ENCODE data around the gene ZKSCAN1.

ZKSCAN1 gene

GRCh38 chr7:100017875-100018274, 2.5 kb downstream of the ZKSCAN1 start:
- H3K4me1 ChIP-seq (ENCODE audit: control insufficient read depth, insufficient read depth, low read length), result 0 out of 2 replicates have a peak, but pooled peaks cover 2% of the 10 kb centered on the region
- no peak overlapping the region for H3K4me3 ChIP-seq (ENCODE audit: low read depth, low read length)
- H3K27ac ChIP-seq (ENCODE audit: low read depth, low read length), result no peak overlapping the region
- no peak overlapping the region for H3K9ac ChIP-seq (ENCODE audit: low read depth, low read length)
- no peaks in the 10 kb centered on the region for H3K9me3 ChIP-seq (ENCODE audit: control insufficient read depth, insufficient read depth, low read length)
- no peaks in the 10 kb centered on the region for H3K27me3 ChIP-seq (ENCODE audit: control insufficient read depth, insufficient read depth, low read length)
- H3K36me3 ChIP-seq (ENCODE audit: control insufficient read depth, insufficient read depth, low read length), result peaks cover 15% of the 10 kb centered on the region

- H3K4me3 ChIP-seq (ENCODE audit: low read depth, low read length), result no peak overlapping the region
- H3K9me3 ChIP-seq (ENCODE audit: control insufficient read depth, insufficient read depth, low read length), result no peaks in the 10 kb centered on the region
- no peaks in the 10 kb centered on the region for H3K27me3 ChIP-seq (ENCODE audit: control insufficient read depth, insufficient read depth, low read length)
- peaks cover 33% of the 10 kb centered on the region for H3K36me3 ChIP-seq (ENCODE audit: control insufficient read depth, insufficient read depth, low read length)
- H3K9ac ChIP-seq (ENCODE audit: low read depth, low read length), result no peak overlapping the region
- 0 out of 2 replicates have a peak, but pooled peaks cover 2% of the 10 kb centered on the region for H3K4me1 ChIP-seq (ENCODE audit: control insufficient read depth, insufficient read depth, low read length)
- H3K27ac ChIP-seq (ENCODE audit: low read depth, low read length), result no peak overlapping the region
Measured at GRCh38 chr7:100019908-100020307, 4.5 kb downstream of the ZKSCAN1 start.

GRCh38 chr7:100021297-100021696, 5.9 kb downstream of the ZKSCAN1 start:
- Histone ChIP-seq H3K9me3 (ENCODE audit: control insufficient read depth, insufficient read depth, low read length) (no peaks in the 10 kb centered on the region), H3K36me3 (ENCODE audit: control insufficient read depth, insufficient read depth, low read length) (peaks cover 47% of the 10 kb centered on the region), H3K9ac (ENCODE audit: low read depth, low read length) (no peak overlapping the region), H3K4me1 (ENCODE audit: control insufficient read depth, insufficient read depth, low read length) (0 out of 2 replicates have a peak, but pooled peaks cover 2% of the 10 kb centered on the region), H3K27ac (ENCODE audit: low read depth, low read length) (no peak overlapping the region), H3K27me3 (ENCODE audit: control insufficient read depth, insufficient read depth, low read length) (no peaks in the 10 kb centered on the region), H3K4me3 (ENCODE audit: low read depth, low read length) (no peak overlapping the region)

DNA sequence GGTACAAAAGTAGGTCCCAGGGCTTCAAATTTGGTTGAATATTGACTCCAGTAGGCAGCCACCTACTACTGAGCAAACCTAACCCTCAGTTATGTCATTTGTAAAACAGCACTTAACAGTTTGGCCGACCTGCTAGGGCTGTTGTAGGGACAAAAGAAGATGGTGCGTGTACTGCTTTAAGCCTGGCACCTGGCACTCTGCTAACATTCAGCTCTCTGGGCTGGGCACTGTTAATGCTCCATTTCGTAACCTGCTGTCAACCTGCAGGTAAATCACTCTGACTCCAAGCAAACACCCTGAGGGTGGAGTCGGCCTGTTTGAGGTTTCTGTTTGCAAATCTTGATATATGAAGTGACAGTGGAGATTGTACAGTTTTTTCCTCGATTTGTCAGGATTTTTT, 7.2 kb downstream of the ZKSCAN1 start:
- Histone ChIP-seq H3K4me1 (ENCODE audit: control insufficient read depth, insufficient read depth, low read length) (no peaks in the 10 kb centered on the region), H3K27me3 (ENCODE audit: control insufficient read depth, insufficient read depth, low read length) (no peaks in the 10 kb centered on the region), H3K9me3 (ENCODE audit: control insufficient read depth, insufficient read depth, low read length) (no peaks in the 10 kb centered on the region), H3K9ac (ENCODE audit: low read depth, low read length) (no peak overlapping the region), H3K36me3 (ENCODE audit: control insufficient read depth, insufficient read depth, low read length) (peaks cover 56% of the 10 kb centered on the region), H3K27ac (ENCODE audit: low read depth, low read length) (no peak overlapping the region), H3K4me3 (ENCODE audit: low read depth, low read length) (no peak overlapping the region)

GRCh38 chr7:100023526-100023925, 8.1 kb downstream of the ZKSCAN1 start:
- Histone ChIP-seq H3K9me3 (ENCODE audit: control insufficient read depth, insufficient read depth, low read length) (no peaks in the 10 kb centered on the region), H3K36me3 (ENCODE audit: control insufficient read depth, insufficient read depth, low read length) (peaks cover 53% of the 10 kb centered on the region), H3K9ac (ENCODE audit: low read depth, low read length) (no peak overlapping the region), H3K27ac (ENCODE audit: low read depth, low read length) (no peak overlapping the region), H3K4me3 (ENCODE audit: low read depth, low read length) (no peak overlapping the region), H3K4me1 (ENCODE audit: control insufficient read depth, insufficient read depth, low read length) (no peaks in the 10 kb centered on the region), H3K27me3 (ENCODE audit: control insufficient read depth, insufficient read depth, low read length) (no peaks in the 10 kb centered on the region)

- H3K9me3 ChIP-seq (ENCODE audit: control insufficient read depth, insufficient read depth, low read length), result no peaks in the 10 kb centered on the region
- no peak overlapping the region for H3K4me3 ChIP-seq (ENCODE audit: low read depth, low read length)
- peaks cover 53% of the 10 kb centered on the region for H3K36me3 ChIP-seq (ENCODE audit: control insufficient read depth, insufficient read depth, low read length)
- H3K9ac ChIP-seq (ENCODE audit: low read depth, low read length), result no peak overlapping the region
- H3K27me3 ChIP-seq (ENCODE audit: control insufficient read depth, insufficient read depth, low read length), result no peaks in the 10 kb centered on the region
- no peaks in the 10 kb centered on the region for H3K4me1 ChIP-seq (ENCODE audit: control insufficient read depth, insufficient read depth, low read length)
- H3K27ac ChIP-seq (ENCODE audit: low read depth, low read length), result no peak overlapping the region
Measured at GRCh38 chr7:100024020-100024619, 8.7 kb downstream of the ZKSCAN1 start.

DNA sequence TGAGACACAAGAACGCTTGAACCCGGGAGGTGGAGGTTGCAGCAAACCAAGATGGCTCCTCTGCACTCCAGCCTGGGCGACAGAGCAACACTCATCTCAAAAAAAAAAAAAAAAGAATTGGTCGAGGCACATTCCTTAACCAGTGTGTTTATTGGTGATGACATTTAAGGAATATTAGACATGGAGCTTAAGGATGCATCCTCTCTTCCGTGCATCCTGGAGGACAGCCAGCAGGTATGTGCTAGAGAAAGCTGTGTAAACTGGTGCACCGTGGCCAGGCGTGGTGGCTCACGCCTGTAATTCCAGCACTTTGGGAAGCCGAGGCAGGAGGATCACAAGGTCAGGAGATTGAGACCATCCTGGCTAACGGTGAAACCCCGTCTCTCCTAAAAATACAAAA, 11.8 kb downstream of the ZKSCAN1 start:
- H3K9ac ChIP-seq (ENCODE audit: low read depth, low read length), result no peak overlapping the region
- H3K9me3 ChIP-seq (ENCODE audit: control insufficient read depth, insufficient read depth, low read length), result no peaks in the 10 kb centered on the region
- no peak overlapping the region for H3K4me3 ChIP-seq (ENCODE audit: low read depth, low read length)
- no peak overlapping the region for H3K27ac ChIP-seq (ENCODE audit: low read depth, low read length)
- H3K36me3 ChIP-seq (ENCODE audit: control insufficient read depth, insufficient read depth, low read length), result peaks cover 71% of the 10 kb centered on the region
- H3K4me1 ChIP-seq (ENCODE audit: control insufficient read depth, insufficient read depth, low read length), result no peaks in the 10 kb centered on the region
- no peaks in the 10 kb centered on the region for H3K27me3 ChIP-seq (ENCODE audit: control insufficient read depth, insufficient read depth, low read length)

DNA sequence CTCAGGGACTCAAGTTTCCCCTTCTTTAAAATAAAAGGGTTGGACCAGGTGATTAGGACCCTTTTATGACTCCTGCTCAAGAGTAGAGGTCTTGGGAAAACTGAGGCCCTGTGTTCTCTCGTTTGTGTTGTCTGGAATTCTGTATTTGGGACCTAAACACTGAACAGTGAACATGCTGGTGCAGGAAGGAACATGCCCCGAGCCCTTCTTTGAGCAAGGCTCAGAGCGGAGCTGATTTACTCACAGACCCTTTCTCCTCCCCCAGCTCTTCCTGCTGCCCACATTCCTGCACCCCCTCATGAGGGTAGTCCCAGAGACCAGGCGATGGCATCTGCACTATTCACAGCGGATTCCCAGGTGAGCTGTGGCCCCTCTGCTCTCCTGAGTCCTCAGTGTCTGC, 14.2 kb downstream of the ZKSCAN1 start:
- no peak overlapping the region for H3K4me3 ChIP-seq (ENCODE audit: low read depth, low read length)
- no peaks in the 10 kb centered on the region for H3K9me3 ChIP-seq (ENCODE audit: control insufficient read depth, insufficient read depth, low read length)
- H3K27ac ChIP-seq (ENCODE audit: low read depth, low read length), result no peak overlapping the region
- H3K4me1 ChIP-seq (ENCODE audit: control insufficient read depth, insufficient read depth, low read length), result no peaks in the 10 kb centered on the region
- H3K9ac ChIP-seq (ENCODE audit: low read depth, low read length), result no peak overlapping the region
- H3K36me3 ChIP-seq (ENCODE audit: control insufficient read depth, insufficient read depth, low read length), result peaks cover 69% of the 10 kb centered on the region
- H3K27me3 ChIP-seq (ENCODE audit: control insufficient read depth, insufficient read depth, low read length), result no peaks in the 10 kb centered on the region

DNA sequence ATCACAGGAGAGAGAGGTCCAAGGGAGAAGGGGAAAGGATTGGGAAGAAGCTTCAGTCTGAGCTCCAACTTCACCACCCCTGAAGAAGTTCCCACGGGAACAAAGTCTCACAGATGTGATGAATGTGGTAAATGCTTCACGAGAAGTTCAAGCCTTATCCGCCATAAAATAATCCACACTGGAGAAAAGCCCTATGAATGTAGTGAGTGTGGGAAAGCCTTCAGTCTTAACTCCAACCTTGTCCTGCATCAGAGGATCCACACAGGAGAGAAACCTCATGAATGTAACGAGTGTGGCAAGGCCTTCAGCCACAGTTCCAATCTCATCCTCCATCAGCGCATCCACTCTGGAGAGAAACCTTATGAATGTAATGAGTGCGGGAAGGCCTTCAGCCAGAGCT, 18.1 kb downstream of the ZKSCAN1 start:
- no peaks in the 10 kb centered on the region for H3K9me3 ChIP-seq (ENCODE audit: control insufficient read depth, insufficient read depth, low read length)
- no peak overlapping the region for H3K27ac ChIP-seq (ENCODE audit: low read depth, low read length)
- peaks cover 68% of the 10 kb centered on the region for H3K36me3 ChIP-seq (ENCODE audit: control insufficient read depth, insufficient read depth, low read length)
- no peaks in the 10 kb centered on the region for H3K4me1 ChIP-seq (ENCODE audit: control insufficient read depth, insufficient read depth, low read length)
- H3K4me3 ChIP-seq (ENCODE audit: low read depth, low read length), result no peak overlapping the region
- no peaks in the 10 kb centered on the region for H3K27me3 ChIP-seq (ENCODE audit: control insufficient read depth, insufficient read depth, low read length)
- H3K9ac ChIP-seq (ENCODE audit: low read depth, low read length), result no peak overlapping the region

- no peak overlapping the region for H3K9ac ChIP-seq (ENCODE audit: low read depth, low read length)
- H3K27ac ChIP-seq (ENCODE audit: low read depth, low read length), result no peak overlapping the region
- H3K36me3 ChIP-seq (ENCODE audit: control insufficient read depth, insufficient read depth, low read length), result peaks cover 68% of the 10 kb centered on the region
Measured at GRCh38 chr7:100034871-100035510, 19.6 kb downstream of the ZKSCAN1 start.

DNA sequence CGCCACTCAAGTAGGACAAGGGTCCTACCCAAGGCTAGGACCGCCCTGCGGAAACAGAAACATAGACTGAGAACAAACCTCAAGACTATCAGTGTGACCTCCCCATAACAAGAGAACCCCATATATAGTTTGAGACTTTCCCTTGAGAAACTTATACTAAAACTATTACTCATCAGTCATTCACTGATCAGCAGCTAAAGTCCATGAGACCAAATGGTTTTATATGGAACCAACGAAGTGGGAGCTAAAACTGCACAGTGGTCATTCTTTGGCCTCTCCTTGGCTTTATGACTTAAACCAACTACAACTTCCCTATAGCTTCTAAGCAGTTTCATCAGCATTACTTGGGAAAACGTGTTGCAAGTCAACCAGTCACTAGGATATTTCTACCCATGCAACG, 20.5 kb downstream of the ZKSCAN1 start:
- Histone ChIP-seq H3K27ac (ENCODE audit: low read depth, low read length) (no peak overlapping the region), H3K4me3 (ENCODE audit: low read depth, low read length) (no peak overlapping the region), H3K36me3 (ENCODE audit: control insufficient read depth, insufficient read depth, low read length) (peaks cover 59% of the 10 kb centered on the region), H3K4me1 (ENCODE audit: control insufficient read depth, insufficient read depth, low read length) (peaks cover 6% of the 10 kb centered on the region), H3K27me3 (ENCODE audit: control insufficient read depth, insufficient read depth, low read length) (no peaks in the 10 kb centered on the region), H3K9ac (ENCODE audit: low read depth, low read length) (no peak overlapping the region), H3K9me3 (ENCODE audit: control insufficient read depth, insufficient read depth, low read length) (no peaks in the 10 kb centered on the region)

More at GRCh38 chr7:100034871-100035510, 19.6 kb downstream of the ZKSCAN1 start:
- Histone ChIP-seq H3K4me1 (ENCODE audit: control insufficient read depth, insufficient read depth, low read length) (peaks cover under 1% of the 10 kb centered on the region; the same call in 1 of the 2 replicates), H3K27me3 (ENCODE audit: control insufficient read depth, insufficient read depth, low read length) (no peaks in the 10 kb centered on the region), H3K9me3 (ENCODE audit: control insufficient read depth, insufficient read depth, low read length) (no peaks in the 10 kb centered on the region), H3K4me3 (ENCODE audit: low read depth, low read length) (no peak overlapping the region)
